Astrocyte (in vitro differentiated cells and primary cell): ENCODE measurements around the gene RPS6KA2. TPM values are rescaled to one million over a fixed set of nuclear protein-coding genes. Genes with fewer than 3 reads are reported as not detected.

Experiments used
- DNase-seq: peaks from one replicate; pipeline ENCODE4 v3.0.0-alpha.2; 2010; ENCODE audit warnings: low read depth
- FAIRE-seq: peaks from 2 replicates; lab custom pipeline; 2011; peaks lifted over from hg19 to GRCh38; lab: Jason Lieb, UNC
- H2AFZ ChIP-seq: 2 replicates; pipeline ENCODE4 v1.6.0; 2012; ENCODE audit warnings: low read depth, low read length, inconsistent platforms
- H3K27ac ChIP-seq: 2 replicates; pipeline ENCODE4 v1.5.1; 2011; ENCODE audit warnings: low read depth, low read length, inconsistent platforms
- H3K27me3 ChIP-seq: 2 replicates; pipeline ENCODE4 v1.6.0; 2011; ENCODE audit warnings: low read length, inconsistent platforms; ENCODE audit not compliant: insufficient read depth
- H3K36me3 ChIP-seq: 2 replicates; pipeline ENCODE4 v1.5.1; 2011; ENCODE audit warnings: low read length, inconsistent platforms; ENCODE audit not compliant: insufficient read depth
- H3K4me1 ChIP-seq: 2 replicates; pipeline ENCODE4 v1.5.1; 2011; ENCODE audit warnings: low read length, inconsistent platforms; ENCODE audit not compliant: insufficient read depth
- H3K4me2 ChIP-seq: 2 replicates; pipeline ENCODE4 v1.6.0; 2012; ENCODE audit warnings: low read length, inconsistent platforms
- H3K4me3 ChIP-seq: 2 replicates; pipeline ENCODE4 v1.5.1; 2011; ENCODE audit warnings: low read depth, mild to moderate bottlenecking, low read length, inconsistent platforms; ENCODE audit not compliant: insufficient read depth
- H3K79me2 ChIP-seq: 2 replicates; pipeline ENCODE4 v1.6.0; 2012; ENCODE audit warnings: mild to moderate bottlenecking, low read length, inconsistent platforms; ENCODE audit not compliant: insufficient read depth
- H3K9ac ChIP-seq: 2 replicates; pipeline ENCODE4 v1.6.0; 2012; ENCODE audit warnings: mild to moderate bottlenecking, low read length, inconsistent platforms
- H3K9me3 ChIP-seq: 2 replicates; pipeline ENCODE4 v1.5.1; 2012; ENCODE audit warnings: low read depth, mild to moderate bottlenecking, low read length, inconsistent platforms; ENCODE audit not compliant: insufficient read depth
- H4K20me1 ChIP-seq: 2 replicates; pipeline ENCODE4 v1.6.0; 2012; ENCODE audit warnings: low read length, inconsistent platforms; ENCODE audit not compliant: insufficient read depth
- H3K27ac Mint-ChIP-seq: one replicate; pipeline ENCODE4 v1.8.0; 2021; ENCODE audit warnings: mild to moderate bottlenecking, mixed read lengths; ENCODE audit not compliant: unreplicated experiment
- H3K27me3 Mint-ChIP-seq: one replicate; pipeline ENCODE4 v1.8.0; 2021; ENCODE audit warnings: low read depth, mixed read lengths; ENCODE audit not compliant: unreplicated experiment
- H3K36me3 Mint-ChIP-seq: one replicate; pipeline ENCODE4 v1.8.0; 2021; ENCODE audit warnings: low read depth, mixed read lengths; ENCODE audit not compliant: unreplicated experiment
- H3K4me1 Mint-ChIP-seq: one replicate; pipeline ENCODE4 v1.8.0; 2021; ENCODE audit warnings: low read depth, mixed read lengths; ENCODE audit not compliant: unreplicated experiment
- H3K4me3 Mint-ChIP-seq: one replicate; pipeline ENCODE4 v1.8.0; 2021; ENCODE audit warnings: mild to moderate bottlenecking, moderate library complexity, mixed read lengths; ENCODE audit not compliant: unreplicated experiment
- H3K9me3 Mint-ChIP-seq: one replicate; pipeline ENCODE4 v1.8.0; 2021; ENCODE audit warnings: mild to moderate bottlenecking, mixed read lengths; ENCODE audit not compliant: unreplicated experiment
- EZH2 ChIP-seq: IDR thresholded peaks from 2 replicates; pipeline ENCODE4 v1.6.1; 2012; ENCODE audit warnings: mild to moderate bottlenecking, low read length, inconsistent platforms; ENCODE audit not compliant: insufficient read depth
- total RNA-seq: library from RNA; stranded (reverse); gene quantifications from 2 replicates; pipeline ENCODE4 v1.2.1, GENCODE V29; 2021
- TF ChIP-seq, protein P1 (sequence below): IDR thresholded peaks from 2 replicates; pipeline ENCODE4 v1.5.1; 2011; ENCODE audit warnings: low read depth, mild to moderate bottlenecking, inconsistent platforms, low read length, moderate library complexity; ENCODE audit not compliant: insufficient read depth

The RPS6KA2 gene
- total RNA-seq, 1 donor from 2014 or later: 33.5 TPM

GRCh38 chr6:166660157-166660688 lies 33.2 kb upstream of the RPS6KA2 start:
- TF ChIP-seq, protein P1, sequence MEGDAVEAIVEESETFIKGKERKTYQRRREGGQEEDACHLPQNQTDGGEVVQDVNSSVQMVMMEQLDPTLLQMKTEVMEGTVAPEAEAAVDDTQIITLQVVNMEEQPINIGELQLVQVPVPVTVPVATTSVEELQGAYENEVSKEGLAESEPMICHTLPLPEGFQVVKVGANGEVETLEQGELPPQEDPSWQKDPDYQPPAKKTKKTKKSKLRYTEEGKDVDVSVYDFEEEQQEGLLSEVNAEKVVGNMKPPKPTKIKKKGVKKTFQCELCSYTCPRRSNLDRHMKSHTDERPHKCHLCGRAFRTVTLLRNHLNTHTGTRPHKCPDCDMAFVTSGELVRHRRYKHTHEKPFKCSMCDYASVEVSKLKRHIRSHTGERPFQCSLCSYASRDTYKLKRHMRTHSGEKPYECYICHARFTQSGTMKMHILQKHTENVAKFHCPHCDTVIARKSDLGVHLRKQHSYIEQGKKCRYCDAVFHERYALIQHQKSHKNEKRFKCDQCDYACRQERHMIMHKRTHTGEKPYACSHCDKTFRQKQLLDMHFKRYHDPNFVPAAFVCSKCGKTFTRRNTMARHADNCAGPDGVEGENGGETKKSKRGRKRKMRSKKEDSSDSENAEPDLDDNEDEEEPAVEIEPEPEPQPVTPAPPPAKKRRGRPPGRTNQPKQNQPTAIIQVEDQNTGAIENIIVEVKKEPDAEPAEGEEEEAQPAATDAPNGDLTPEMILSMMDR: no peak
- TF ChIP-seq EZH2: no peak
- H3K27me3 ChIP-seq: peaks cover 14% of the 10 kb centered on the region
- no peaks in the 10 kb centered on the region for H3K36me3 Mint-ChIP-seq
- H3K9ac ChIP-seq: no peak overlapping the region
- H2AFZ ChIP-seq: no peak overlapping the region
- no peaks in the 10 kb centered on the region for H4K20me1 ChIP-seq
- H3K27me3 Mint-ChIP-seq: peaks cover 36% of the 10 kb centered on the region
- no peaks in the 10 kb centered on the region for H3K4me1 Mint-ChIP-seq
- DNase-seq (no peak), FAIRE-seq (no peak)
- no peaks in the 10 kb centered on the region for H3K36me3 ChIP-seq
- H3K9me3 ChIP-seq: no peaks in the 10 kb centered on the region
- no peaks in the 10 kb centered on the region for H3K79me2 ChIP-seq
- H3K4me3 Mint-ChIP-seq: no peak overlapping the region
- H3K9me3 Mint-ChIP-seq: no peaks in the 10 kb centered on the region
- H3K27ac Mint-ChIP-seq: no peak overlapping the region
- H3K4me1 ChIP-seq: no peaks in the 10 kb centered on the region
- H3K4me2 ChIP-seq: no peak overlapping the region
- H3K27ac ChIP-seq: no peak overlapping the region
- H3K4me3 ChIP-seq: no peak overlapping the region

DNA sequence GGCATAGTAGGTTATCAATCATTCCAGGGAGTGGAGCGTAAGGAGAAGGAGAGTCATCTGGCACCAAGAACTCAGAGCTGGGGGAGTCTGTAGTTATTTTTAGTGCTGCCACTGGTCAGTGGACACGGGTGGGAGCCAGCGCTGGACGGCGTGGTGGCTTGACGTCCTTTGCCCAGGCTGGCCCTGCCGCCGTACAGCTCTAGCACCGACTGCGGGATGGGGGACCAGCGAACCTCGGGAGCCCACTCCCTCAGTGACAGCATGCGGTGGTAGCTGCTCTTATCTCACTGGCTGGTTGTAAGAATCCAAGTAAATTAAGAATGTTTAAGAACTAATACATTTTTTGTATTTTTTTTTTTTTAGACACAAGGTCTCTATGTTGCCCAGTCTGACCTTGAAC lies 32.5 kb upstream of the RPS6KA2 start:
- Mint-ChIP-seq H3K9me3 (no peaks in the 10 kb centered on the region), H3K4me3 (no peak overlapping the region), H3K36me3 (no peaks in the 10 kb centered on the region), H3K4me1 (no peaks in the 10 kb centered on the region), H3K27me3 (peaks cover 31% of the 10 kb centered on the region), H3K27ac (no peak overlapping the region)
- Histone ChIP-seq H3K4me1 (no peaks in the 10 kb centered on the region), H3K4me3 (no peak overlapping the region), H3K9ac (no peak overlapping the region), H3K27me3 (peaks cover 16% of the 10 kb centered on the region), H4K20me1 (no peaks in the 10 kb centered on the region), H3K9me3 (no peaks in the 10 kb centered on the region), H3K79me2 (no peaks in the 10 kb centered on the region), H3K36me3 (no peaks in the 10 kb centered on the region), H2AFZ (no peak overlapping the region), H3K27ac (no peak overlapping the region), H3K4me2 (no peak overlapping the region)
- no peak for TF ChIP-seq EZH2
- TF ChIP-seq, protein P1: no peak
- FAIRE-seq (no peak), DNase-seq (no peak)

DNA sequence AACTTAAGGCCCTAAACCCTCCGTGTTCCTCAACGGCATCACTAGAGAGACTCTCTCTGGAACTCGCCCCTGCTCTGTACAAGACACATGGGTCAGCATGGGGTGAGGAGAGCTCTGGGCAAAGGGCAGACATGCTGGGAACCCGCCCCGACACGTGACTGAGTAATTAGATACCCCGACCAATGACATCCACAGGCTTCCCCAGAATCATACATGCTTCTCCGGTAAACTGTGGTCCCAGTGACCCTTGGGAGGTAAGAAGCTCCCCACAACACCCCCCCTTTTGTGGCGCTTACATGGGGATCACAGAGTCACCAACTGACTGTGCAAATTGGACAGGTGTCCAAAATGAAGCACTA lies 31.7 kb upstream of the RPS6KA2 start:
- H3K9ac ChIP-seq: no peak overlapping the region
- H3K27me3 Mint-ChIP-seq: peaks cover 29% of the 10 kb centered on the region
- FAIRE-seq (no peak), DNase-seq (no peak)
- no peak overlapping the region for H3K27ac Mint-ChIP-seq
- H4K20me1 ChIP-seq: no peaks in the 10 kb centered on the region
- no peak for TF ChIP-seq EZH2
- TF ChIP-seq, protein P1: no peak
- H3K9me3 ChIP-seq: no peaks in the 10 kb centered on the region
- no peak overlapping the region for H3K4me3 Mint-ChIP-seq
- H3K9me3 Mint-ChIP-seq: no peaks in the 10 kb centered on the region
- no peaks in the 10 kb centered on the region for H3K79me2 ChIP-seq
- no peak overlapping the region for H3K4me3 ChIP-seq
- no peak overlapping the region for H3K4me2 ChIP-seq
- no peaks in the 10 kb centered on the region for H3K36me3 Mint-ChIP-seq
- H3K27me3 ChIP-seq: peaks cover 16% of the 10 kb centered on the region
- H3K27ac ChIP-seq: no peak overlapping the region
- no peaks in the 10 kb centered on the region for H3K4me1 ChIP-seq
- no peaks in the 10 kb centered on the region for H3K36me3 ChIP-seq
- H3K4me1 Mint-ChIP-seq: no peaks in the 10 kb centered on the region
- H2AFZ ChIP-seq: no peak overlapping the region
